A375 (cell line): Measurements from ENCODE around the gene RGR. TPM values are rescaled to one million over a fixed set of nuclear protein-coding genes. Genes with fewer than 3 reads are reported as not detected.

Experiments used
- total RNA-seq: library from RNA; depleted of rRNA; stranded (reverse); fragments of >200 nt; shearing (Covaris generic); gene quantifications from 2 replicates; pipeline ENCODE4 v1.2.3, GENCODE V29; 2014; rRNA removed

RGR gene
- 0.79 and 0.85 TPM in 2 replicates for total RNA-seq

DNA sequence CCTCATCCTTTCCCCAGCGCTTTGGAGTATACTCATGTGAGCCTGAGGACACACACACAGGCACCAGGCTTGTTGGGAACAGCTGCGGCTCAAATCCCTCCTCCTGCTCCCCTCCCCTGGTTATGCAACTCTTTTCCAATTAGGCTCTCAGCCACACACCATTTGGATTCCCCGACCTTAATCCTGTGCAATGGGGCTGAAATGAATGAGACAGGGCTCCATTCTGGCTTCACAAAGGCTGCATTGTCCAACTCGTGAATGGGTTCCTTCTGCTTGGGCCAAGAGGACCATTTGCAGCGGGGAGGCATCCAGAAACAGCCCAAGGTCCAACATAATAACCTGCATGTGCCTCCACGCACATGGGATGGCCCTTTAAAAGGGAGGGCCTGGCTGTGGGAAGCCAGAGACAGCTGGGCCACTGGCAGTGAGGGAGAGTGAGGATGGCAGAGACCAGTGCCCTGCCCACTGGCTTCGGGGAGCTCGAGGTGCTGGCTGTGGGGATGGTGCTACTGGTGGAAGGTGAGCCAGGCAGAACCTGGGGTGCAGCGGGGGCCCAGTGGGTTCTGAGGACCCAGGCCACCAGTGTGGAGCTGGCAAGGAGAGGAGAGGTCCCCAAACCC, at the start of gene RGR:
Gene RGR, plus strand, starts transcription at position 403 of the 620 bp plus-strand sequence. Its CDS starts 38 bp downstream, at position 441.

DNA sequence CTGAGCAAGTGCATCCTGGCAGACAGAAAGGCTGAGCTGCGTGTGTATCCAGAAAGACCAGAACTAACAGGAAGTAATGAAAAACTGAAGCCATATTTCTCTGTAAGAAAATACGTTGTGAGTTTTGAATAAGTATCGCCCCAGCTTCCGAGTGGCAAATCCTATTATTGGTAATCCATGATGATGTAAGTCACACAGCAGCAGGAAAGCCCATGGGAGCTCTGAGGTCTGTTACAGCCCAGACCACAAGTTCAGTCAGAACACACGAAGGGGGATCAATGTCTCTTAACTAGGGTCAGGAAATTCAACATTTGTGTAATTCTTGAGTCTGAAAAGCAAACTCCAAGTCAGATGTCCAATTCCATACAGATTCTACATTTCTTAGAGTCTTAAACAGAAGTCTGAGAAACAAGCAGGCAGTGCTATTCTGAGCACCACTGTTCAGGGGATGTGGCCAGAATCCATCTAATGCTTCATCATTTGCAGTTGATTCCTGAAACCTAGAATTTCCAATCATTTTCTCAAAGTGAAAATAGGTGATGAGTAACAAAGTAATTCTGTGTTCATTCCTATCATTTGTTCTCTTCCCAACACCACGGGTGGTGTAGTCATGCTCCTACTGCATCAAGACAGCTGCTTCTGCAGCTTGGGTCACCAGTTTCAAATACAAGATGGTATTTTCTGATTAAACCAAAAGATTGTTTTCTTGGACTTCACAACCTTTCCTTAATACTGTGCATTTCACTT, 19.3 kb upstream of the RGR start, which contains the start of gene LRIT2:
Gene LRIT2, minus strand, starts transcription at position 118 of the 747 bp plus-strand sequence. Its CDS starts 24 bp downstream, at position 94.

DNA sequence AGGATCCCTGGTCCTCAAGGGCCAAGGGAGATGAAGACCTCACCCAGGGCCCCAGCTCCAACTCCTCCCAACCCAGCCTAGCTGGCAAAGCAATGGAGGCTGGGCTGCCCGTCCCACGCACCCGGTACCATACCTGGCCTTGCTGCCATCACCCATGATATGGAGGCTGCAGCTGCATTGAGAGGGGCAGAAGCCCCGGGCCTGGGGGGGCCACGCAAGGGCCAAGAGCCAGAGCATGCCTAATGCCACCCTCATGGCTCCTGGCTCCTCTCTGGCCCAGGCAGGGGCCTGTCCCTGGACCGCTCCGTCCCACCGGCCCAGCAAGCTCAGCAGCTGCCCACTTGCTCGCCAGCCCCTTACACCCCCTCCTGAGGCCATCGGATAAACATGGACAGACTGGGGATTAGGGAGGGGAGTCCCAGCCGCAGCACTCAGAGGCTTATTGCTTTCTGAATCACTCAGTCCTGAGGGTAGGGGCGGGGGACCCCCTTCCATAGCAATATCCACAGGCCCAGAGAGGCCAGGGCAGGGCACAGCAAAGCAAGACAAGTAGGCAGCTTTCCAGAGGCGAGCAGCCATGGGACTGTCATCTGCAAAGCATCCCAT, 3.6 kb upstream of the RGR start, which contains the start of gene LRIT1:
Gene LRIT1, minus strand, starts transcription at position 362 of the 606 bp plus-strand sequence. Its CDS starts 107 bp downstream, at position 255.

Other genes starting within 250 kb of the RGR start
- 258 and 276 TPM in 2 replicates for gene GHITM, start 105.5 kb upstream of the RGR start, total RNA-seq
- not detected in 2 replicates for gene GPR15LG, start 71.3 kb upstream of the RGR start, total RNA-seq
- 0.30 and 0.50 TPM in 2 replicates for gene CDHR1, start 50.5 kb upstream of the RGR start, total RNA-seq
- gene LRIT2, start 19.5 kb upstream of the RGR start, total RNA-seq: not detected in 2 replicates
- gene LRIT1, start 3.5 kb upstream of the RGR start, total RNA-seq: not detected in 2 replicates
- 12.1 and 23.1 TPM in 2 replicates for gene CCSER2, start 83.5 kb downstream of the RGR start, total RNA-seq